Kidney epithelial cell (primary cell): ENCODE data around the gene AKR1C2. TPM values are rescaled to one million over a fixed set of nuclear protein-coding genes. Genes with fewer than 3 reads are reported as not detected.
"Not testable (repeated sequence)": the region's sequence is repeated elsewhere in the genome, so short reads cannot be mapped to it uniquely, and the experiment has no call there.

ENCODE experiments used
- DNase-seq: peaks from one replicate; pipeline ENCODE4 v3.0.0-alpha.2; 2010; ENCODE audit warnings: low read depth
- H3K27me3 ChIP-seq: 2 replicates; pipeline ENCODE4 v1.6.0; 2011; ENCODE audit warnings: low read length; ENCODE audit not compliant: control insufficient read depth, insufficient read depth
- H3K36me3 ChIP-seq: 2 replicates; pipeline ENCODE4 v1.5.1; 2011; ENCODE audit warnings: low read length; ENCODE audit not compliant: control insufficient read depth, insufficient read depth
- H3K4me3 ChIP-seq: 2 replicates; pipeline ENCODE4 v1.5.1; 2011; ENCODE audit warnings: low read depth, mild to moderate bottlenecking, control low read depth, low read length
- total RNA-seq: library from RNA; depleted of rRNA; stranded (reverse); fragments of >200 nt; gene quantifications from 2 replicates; pipeline ENCODE4 v1.2.3, GENCODE V29; 2015
- TF ChIP-seq, protein P1 (sequence below): IDR thresholded peaks from 2 replicates; pipeline ENCODE4 v1.5.1; 2011; ENCODE audit warnings: mild to moderate bottlenecking, moderate library complexity, low read length, control low read depth, inconsistent platforms; ENCODE audit not compliant: insufficient read depth, poor library complexity, severe bottlenecking

AKR1C2 gene
- total RNA-seq, 1 donor from 2014 or later: 2.0 TPM

DNA sequence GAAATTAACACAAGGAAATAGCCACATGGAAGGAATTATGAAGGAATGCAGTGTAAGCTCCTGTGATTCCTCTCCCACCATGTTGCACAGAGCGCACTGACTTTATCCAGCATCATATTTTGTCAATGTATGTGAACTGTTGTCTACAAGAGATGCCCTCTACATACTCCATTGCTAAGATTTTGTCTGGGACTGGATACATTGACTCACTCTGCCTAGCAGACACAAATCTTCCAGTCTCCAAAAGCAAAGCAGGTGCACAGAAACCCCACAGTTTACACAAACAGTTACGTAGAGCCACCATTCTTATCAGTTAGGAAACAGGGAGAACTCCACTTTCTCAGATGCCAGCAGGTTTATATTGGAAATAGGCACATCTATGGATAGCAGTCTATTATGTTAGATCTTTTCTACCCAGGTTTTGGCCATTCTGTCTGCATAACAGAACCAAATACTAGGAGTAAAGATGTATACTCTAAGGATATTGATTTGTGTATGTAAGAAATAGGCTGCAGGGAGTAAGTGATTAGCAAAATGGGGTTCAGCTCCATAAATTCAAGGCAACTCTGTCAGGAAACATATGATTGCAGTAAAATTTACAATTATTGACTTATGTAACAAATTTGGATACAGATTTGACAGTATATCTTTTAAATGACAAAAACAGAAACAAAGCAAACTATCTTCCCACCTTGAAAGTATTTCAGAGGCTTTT, 1.5 kb downstream of the AKR1C2 start:
- Histone ChIP-seq H3K27me3 (no peaks in the 10 kb centered on the region), H3K4me3 (no peak overlapping the region), H3K36me3 (no peaks in the 10 kb centered on the region)
- TF ChIP-seq, protein P1, sequence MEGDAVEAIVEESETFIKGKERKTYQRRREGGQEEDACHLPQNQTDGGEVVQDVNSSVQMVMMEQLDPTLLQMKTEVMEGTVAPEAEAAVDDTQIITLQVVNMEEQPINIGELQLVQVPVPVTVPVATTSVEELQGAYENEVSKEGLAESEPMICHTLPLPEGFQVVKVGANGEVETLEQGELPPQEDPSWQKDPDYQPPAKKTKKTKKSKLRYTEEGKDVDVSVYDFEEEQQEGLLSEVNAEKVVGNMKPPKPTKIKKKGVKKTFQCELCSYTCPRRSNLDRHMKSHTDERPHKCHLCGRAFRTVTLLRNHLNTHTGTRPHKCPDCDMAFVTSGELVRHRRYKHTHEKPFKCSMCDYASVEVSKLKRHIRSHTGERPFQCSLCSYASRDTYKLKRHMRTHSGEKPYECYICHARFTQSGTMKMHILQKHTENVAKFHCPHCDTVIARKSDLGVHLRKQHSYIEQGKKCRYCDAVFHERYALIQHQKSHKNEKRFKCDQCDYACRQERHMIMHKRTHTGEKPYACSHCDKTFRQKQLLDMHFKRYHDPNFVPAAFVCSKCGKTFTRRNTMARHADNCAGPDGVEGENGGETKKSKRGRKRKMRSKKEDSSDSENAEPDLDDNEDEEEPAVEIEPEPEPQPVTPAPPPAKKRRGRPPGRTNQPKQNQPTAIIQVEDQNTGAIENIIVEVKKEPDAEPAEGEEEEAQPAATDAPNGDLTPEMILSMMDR: no peak
- no peak for DNase-seq

DNA sequence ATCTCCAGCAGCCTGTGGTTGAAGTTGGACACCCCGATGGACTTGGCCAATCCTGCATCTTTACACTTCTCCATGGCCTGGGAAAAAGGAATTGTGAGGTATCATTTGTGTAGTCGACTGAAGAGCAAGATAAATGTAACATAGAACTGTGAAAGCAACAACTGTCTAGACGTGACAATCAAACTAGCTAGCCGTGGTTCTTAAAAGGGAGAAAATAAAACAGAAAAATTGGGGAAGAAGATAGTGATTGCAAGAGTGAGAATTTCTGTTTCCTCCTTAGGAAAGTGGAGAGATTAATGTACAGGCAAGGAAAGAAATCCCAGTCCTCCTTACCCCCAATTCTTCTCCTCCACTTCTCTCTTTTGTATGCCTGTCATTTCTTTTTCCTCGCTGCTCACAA, 5.0 kb downstream of the AKR1C2 start:
- Histone ChIP-seq H3K27me3 (no peaks in the 10 kb centered on the region), H3K36me3 (no peaks in the 10 kb centered on the region), H3K4me3 (no peak overlapping the region)
- no peak for DNase-seq
- TF ChIP-seq, protein P1: no peak

DNA sequence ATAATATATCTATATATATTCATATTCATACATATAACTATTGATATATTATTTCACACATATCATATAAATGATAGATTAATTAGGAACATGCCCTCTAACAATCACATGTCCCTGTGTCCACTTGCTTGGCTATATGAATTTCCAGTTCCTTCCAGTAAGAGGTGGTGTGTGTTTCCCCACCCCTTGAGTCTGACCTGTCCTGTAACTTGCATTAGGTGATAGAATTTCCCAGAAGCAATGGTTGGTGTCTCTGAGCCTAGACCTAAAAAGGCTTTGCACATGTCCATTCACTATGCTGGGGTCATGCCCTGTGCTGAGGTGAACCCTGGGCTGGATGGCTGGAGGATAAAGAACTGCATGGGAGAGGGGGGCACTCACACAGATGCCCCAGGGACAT, 9.4 kb downstream of the AKR1C2 start:
- not testable (repeated sequence) for H3K36me3 ChIP-seq, DNase-seq, H3K27me3 ChIP-seq, H3K4me3 ChIP-seq

DNA sequence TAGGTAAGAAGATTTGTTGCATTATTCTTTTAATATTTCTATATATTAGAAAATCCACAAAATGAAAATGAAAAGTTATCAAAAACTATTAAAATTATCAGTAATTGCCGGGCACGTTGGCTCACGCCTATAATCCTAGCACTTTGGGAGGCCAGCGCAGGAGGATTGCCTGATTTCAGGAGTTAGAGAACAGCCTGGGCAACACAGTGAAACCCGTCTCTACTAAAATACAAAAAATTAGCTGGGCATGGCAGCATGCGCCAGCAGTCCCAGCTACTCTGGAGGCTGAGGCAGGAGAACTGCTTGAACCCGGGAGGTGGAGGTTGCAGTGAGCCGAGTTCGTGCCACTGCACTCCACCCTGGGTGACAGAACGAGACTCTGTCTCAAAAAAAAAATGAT, 11.1 kb downstream of the AKR1C2 start:
- H3K27me3 ChIP-seq, DNase-seq, H3K36me3 ChIP-seq: not testable (repeated sequence)

DNA sequence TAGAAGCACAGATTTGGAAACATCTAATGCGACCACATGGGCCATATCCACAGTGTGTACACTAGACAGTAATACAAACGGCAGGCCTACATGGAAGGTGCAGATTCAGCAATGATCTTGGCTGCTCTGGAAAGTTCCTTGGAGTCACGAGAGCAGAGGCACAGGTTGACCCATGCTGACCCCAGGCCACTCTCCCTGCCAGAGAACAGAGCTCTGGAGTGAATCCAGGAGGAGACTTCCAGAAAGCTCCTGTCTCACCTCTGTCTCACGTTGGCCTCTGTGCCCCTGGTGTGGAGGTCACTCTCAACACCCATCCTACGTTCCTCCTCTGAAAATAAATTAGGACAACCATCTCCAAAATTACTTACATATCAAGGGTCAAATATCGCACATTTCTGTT, 12.2 kb downstream of the AKR1C2 start:
- not testable (repeated sequence) for H3K4me3 ChIP-seq, H3K36me3 ChIP-seq, DNase-seq, H3K27me3 ChIP-seq

More for the DNA sequence above, 11.1 kb downstream of the AKR1C2 start:
- H3K4me3 ChIP-seq: not testable (repeated sequence)

DNA sequence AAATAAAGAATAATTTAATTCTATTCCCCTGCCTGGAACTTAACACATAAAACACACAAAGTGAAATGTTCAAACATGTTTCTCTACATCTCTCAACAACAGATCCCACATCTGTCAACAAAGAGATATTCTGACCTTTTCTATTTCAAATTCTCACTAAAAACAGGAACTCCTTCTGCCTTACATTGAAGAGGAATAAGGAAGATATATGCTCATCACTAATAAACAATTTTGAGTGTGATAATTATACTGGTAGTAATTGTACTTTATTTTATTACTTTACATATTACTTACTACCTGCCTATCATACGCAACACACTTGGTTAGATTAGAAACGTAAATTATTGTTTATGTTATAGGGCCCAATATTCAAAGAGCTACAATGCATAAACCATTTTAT, 13.4 kb downstream of the AKR1C2 start:
- Histone ChIP-seq H3K4me3 (no peak overlapping the region), H3K36me3 (no peaks in the 10 kb centered on the region), H3K27me3 (no peaks in the 10 kb centered on the region)
- TF ChIP-seq, protein P1: no peak
- no peak for DNase-seq

DNA sequence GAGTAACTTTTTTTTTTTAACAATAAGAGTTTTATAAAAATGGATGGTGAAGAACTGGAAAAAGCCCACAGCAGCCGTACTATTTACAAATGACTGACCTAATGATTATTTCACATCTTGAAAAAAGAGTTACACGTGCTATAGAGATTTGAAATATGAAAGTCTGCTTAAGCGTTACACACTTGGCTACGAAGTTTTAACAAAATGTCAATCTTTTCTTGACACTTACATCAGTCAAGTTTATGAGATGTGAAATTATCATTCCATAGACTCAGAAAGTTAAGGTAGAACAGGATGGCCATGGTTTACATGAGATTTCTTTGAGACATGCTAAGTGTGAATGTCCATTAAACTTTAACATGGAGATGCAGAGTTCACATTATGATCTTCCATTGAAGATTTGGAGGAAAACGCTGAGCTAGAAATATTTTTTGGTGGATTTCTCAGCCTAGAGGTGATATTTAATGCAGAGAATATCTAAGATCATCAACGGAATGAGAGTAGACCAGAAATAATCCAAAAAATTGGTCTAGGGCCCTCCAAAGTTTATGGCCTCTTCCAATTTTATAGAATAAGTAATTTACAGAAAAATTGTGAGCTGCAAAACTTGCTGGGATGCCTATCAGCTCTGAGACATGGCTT, 15.5 kb downstream of the AKR1C2 start:
- not testable (repeated sequence) for H3K27me3 ChIP-seq, DNase-seq, H3K36me3 ChIP-seq, H3K4me3 ChIP-seq
